ENCODE data around the gene ADGRV1.
A peak's percentile ranks its signal among the peaks of the same experiment; 100 is the strongest.

The ADGRV1 gene

GRCh38 chr5:91135475-91136248, 577.1 kb downstream of the ADGRV1 start:
- Mint-ChIP-seq H3K4me1 (ENCODE audit: low read depth) (peaks cover 33% of the 10 kb centered on the region), H3K4me3 (no peak overlapping the region), H3K27ac (peak overlapping the region; percentile 57), H3K9me3 (peaks cover 10% of the 10 kb centered on the region), H3K36me3 (ENCODE audit: low read depth) (no peaks in the 10 kb centered on the region), H3K27me3 (no peaks in the 10 kb centered on the region)
- intact Hi-C loops (cut with micrococcal nuclease), result no loop called here

GRCh38 chr5:91136271-91136670, 577.7 kb downstream of the ADGRV1 start:
- no peak overlapping the region for H3K27ac Mint-ChIP-seq
- H3K4me3 Mint-ChIP-seq, result no peak overlapping the region
- intact Hi-C loops (cut with micrococcal nuclease), result no loop called here
- H3K9me3 Mint-ChIP-seq, result peaks cover 10% of the 10 kb centered on the region
- H3K4me1 Mint-ChIP-seq (ENCODE audit: low read depth), result peaks cover 35% of the 10 kb centered on the region
- H3K36me3 Mint-ChIP-seq (ENCODE audit: low read depth), result no peaks in the 10 kb centered on the region
- no peaks in the 10 kb centered on the region for H3K27me3 Mint-ChIP-seq

- Mint-ChIP-seq H3K27ac (no peak overlapping the region), H3K4me1 (ENCODE audit: low read depth) (peaks cover 36% of the 10 kb centered on the region), H3K36me3 (ENCODE audit: low read depth) (no peaks in the 10 kb centered on the region), H3K9me3 (peaks cover 5% of the 10 kb centered on the region), H3K27me3 (no peaks in the 10 kb centered on the region), H3K4me3 (no peak overlapping the region)
- intact Hi-C loops (cut with micrococcal nuclease), result no loop called here
These were observed 579.0 kb downstream of the ADGRV1 start for GRCh38 chr5:91137647-91138046.

GRCh38 chr5:91139572-91140200, 581.1 kb downstream of the ADGRV1 start:
- Mint-ChIP-seq H3K9me3 (no peaks in the 10 kb centered on the region), H3K36me3 (ENCODE audit: low read depth) (no peaks in the 10 kb centered on the region), H3K4me1 (ENCODE audit: low read depth) (peaks cover 48% of the 10 kb centered on the region), H3K27me3 (no peaks in the 10 kb centered on the region), H3K27ac (peak overlapping the region; percentile 83), H3K4me3 (no peak overlapping the region)
- intact Hi-C loops (cut with micrococcal nuclease), result no loop called here

GRCh38 chr5:91140657-91141056, 582.1 kb downstream of the ADGRV1 start:
- no peaks in the 10 kb centered on the region for H3K9me3 Mint-ChIP-seq
- peak overlapping the region; percentile 26 for H3K4me3 Mint-ChIP-seq
- H3K27me3 Mint-ChIP-seq, result no peaks in the 10 kb centered on the region
- intact Hi-C loops (cut with micrococcal nuclease), result no loop called here
- peaks cover 45% of the 10 kb centered on the region for H3K4me1 Mint-ChIP-seq (ENCODE audit: low read depth)
- H3K27ac Mint-ChIP-seq, result peak overlapping the region; percentile 83
- no peaks in the 10 kb centered on the region for H3K36me3 Mint-ChIP-seq (ENCODE audit: low read depth)

- Mint-ChIP-seq H3K36me3 (ENCODE audit: low read depth) (no peaks in the 10 kb centered on the region), H3K9me3 (no peaks in the 10 kb centered on the region), H3K27ac (peak overlapping the region; percentile 20), H3K4me1 (ENCODE audit: low read depth) (peaks cover 40% of the 10 kb centered on the region), H3K4me3 (no peak overlapping the region), H3K27me3 (no peaks in the 10 kb centered on the region)
- intact Hi-C loops (cut with micrococcal nuclease), result no loop called here
These were observed 583.0 kb downstream of the ADGRV1 start for GRCh38 chr5:91141642-91142041.

GRCh38 chr5:91142386-91142785, 583.8 kb downstream of the ADGRV1 start:
- Mint-ChIP-seq H3K36me3 (ENCODE audit: low read depth) (peaks cover under 1% of the 10 kb centered on the region), H3K4me3 (no peak overlapping the region), H3K27me3 (no peaks in the 10 kb centered on the region), H3K9me3 (peaks cover 4% of the 10 kb centered on the region), H3K27ac (peak overlapping the region; percentile 20), H3K4me1 (ENCODE audit: low read depth) (peaks cover 40% of the 10 kb centered on the region)
- intact Hi-C loops (cut with micrococcal nuclease), result no loop called here

GRCh38 chr5:91142819-91143218, 584.2 kb downstream of the ADGRV1 start:
- Mint-ChIP-seq H3K4me1 (ENCODE audit: low read depth) (peaks cover 40% of the 10 kb centered on the region), H3K4me3 (no peak overlapping the region), H3K27me3 (no peaks in the 10 kb centered on the region), H3K9me3 (peaks cover 8% of the 10 kb centered on the region), H3K27ac (no peak overlapping the region), H3K36me3 (ENCODE audit: low read depth) (peaks cover 5% of the 10 kb centered on the region)
- intact Hi-C loops (cut with micrococcal nuclease), result no loop called here

- H3K36me3 Mint-ChIP-seq (ENCODE audit: low read depth), result peaks cover 7% of the 10 kb centered on the region
- no peak overlapping the region for H3K4me3 Mint-ChIP-seq
- peaks cover 40% of the 10 kb centered on the region for H3K4me1 Mint-ChIP-seq (ENCODE audit: low read depth)
- H3K27me3 Mint-ChIP-seq, result no peaks in the 10 kb centered on the region
- intact Hi-C loops (cut with micrococcal nuclease), result no loop called here
- H3K27ac Mint-ChIP-seq, result no peak overlapping the region
- peaks cover 10% of the 10 kb centered on the region for H3K9me3 Mint-ChIP-seq
These were observed 585.2 kb downstream of the ADGRV1 start for GRCh38 chr5:91143840-91144239.

GRCh38 chr5:91144491-91145332, 586.1 kb downstream of the ADGRV1 start:
- peaks cover 10% of the 10 kb centered on the region for H3K9me3 Mint-ChIP-seq

GRCh38 chr5:91145333-91145620, 586.7 kb downstream of the ADGRV1 start:
- Mint-ChIP-seq H3K4me1 (ENCODE audit: low read depth) (peaks cover 33% of the 10 kb centered on the region), H3K36me3 (ENCODE audit: low read depth) (peaks cover 7% of the 10 kb centered on the region), H3K4me3 (no peak overlapping the region), H3K27me3 (no peaks in the 10 kb centered on the region), H3K27ac (no peak overlapping the region), H3K9me3 (peaks cover 10% of the 10 kb centered on the region)
- intact Hi-C loops (cut with micrococcal nuclease), result no loop called here

More at GRCh38 chr5:91144491-91145332, 586.1 kb downstream of the ADGRV1 start:
- Mint-ChIP-seq H3K4me3 (no peak overlapping the region), H3K4me1 (ENCODE audit: low read depth) (peaks cover 34% of the 10 kb centered on the region), H3K27ac (no peak overlapping the region), H3K36me3 (ENCODE audit: low read depth) (peaks cover 7% of the 10 kb centered on the region), H3K27me3 (no peaks in the 10 kb centered on the region)
- intact Hi-C loops (cut with micrococcal nuclease), result no loop called here

GRCh38 chr5:91146230-91146629, 587.6 kb downstream of the ADGRV1 start:
- Mint-ChIP-seq H3K27me3 (no peaks in the 10 kb centered on the region), H3K4me1 (ENCODE audit: low read depth) (peaks cover 34% of the 10 kb centered on the region), H3K36me3 (ENCODE audit: low read depth) (peaks cover 7% of the 10 kb centered on the region), H3K9me3 (peaks cover 10% of the 10 kb centered on the region), H3K27ac (no peak overlapping the region), H3K4me3 (no peak overlapping the region)
- intact Hi-C loops (cut with micrococcal nuclease), result no loop called here

GRCh38 chr5:91146905-91147600, 588.5 kb downstream of the ADGRV1 start:
- Mint-ChIP-seq H3K27me3 (no peaks in the 10 kb centered on the region), H3K36me3 (ENCODE audit: low read depth) (peaks cover 7% of the 10 kb centered on the region), H3K9me3 (peaks cover 10% of the 10 kb centered on the region), H3K4me1 (ENCODE audit: low read depth) (peaks cover 38% of the 10 kb centered on the region), H3K4me3 (no peak overlapping the region), H3K27ac (no peak overlapping the region)
- intact Hi-C loops (cut with micrococcal nuclease), result no loop called here

GRCh38 chr5:91150234-91150633, 591.6 kb downstream of the ADGRV1 start:
- Mint-ChIP-seq H3K4me3 (no peak overlapping the region), H3K27me3 (no peaks in the 10 kb centered on the region)

More at GRCh38 chr5:91150234-91150633, 591.6 kb downstream of the ADGRV1 start:
- intact Hi-C loops (cut with micrococcal nuclease), result no loop called here
- Mint-ChIP-seq H3K27ac (peak overlapping the region; percentile 10), H3K9me3 (peaks cover 10% of the 10 kb centered on the region), H3K36me3 (ENCODE audit: low read depth) (peaks cover 7% of the 10 kb centered on the region), H3K4me1 (ENCODE audit: low read depth) (peaks cover 16% of the 10 kb centered on the region)

Data from dendritic cell treated with granulocyte-macrophage colony-stimulating factor and Interleukin-4, amounts not matched to agents 40 ng/mL and 50 ng/mL, for 4 days (primary cell).